Activated naive CD4-positive, alpha-beta T cell treated with Interleukin-2 at 50 U/mL for 16 hours (primary cell): ENCODE data around the gene ATG12.

Experiments
- DNase-seq: peaks from one replicate; pipeline ENCODE4 v3.0.0-alpha.2; 2020

The ATG12 gene

DNA sequence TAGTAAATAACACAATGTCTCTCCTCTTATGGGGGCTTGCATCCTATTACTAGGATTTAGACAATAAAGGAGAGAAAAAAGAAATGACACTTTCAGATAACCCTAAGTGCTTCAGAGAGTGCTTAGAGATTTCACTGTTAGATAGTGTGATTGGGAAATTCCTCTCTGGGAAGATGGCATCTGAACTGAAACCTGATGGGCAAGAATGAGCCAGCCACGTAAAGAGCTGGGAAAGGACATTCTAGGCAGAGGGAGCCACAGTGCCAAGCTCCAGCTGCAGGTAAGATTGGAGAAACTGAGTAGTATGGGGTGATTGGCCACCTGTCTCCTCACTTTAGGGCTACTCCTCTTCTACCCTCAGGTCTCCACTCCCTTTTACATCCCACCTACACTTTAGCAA, 39.4 kb downstream of the ATG12 start:
- no peak for DNase-seq

DNA sequence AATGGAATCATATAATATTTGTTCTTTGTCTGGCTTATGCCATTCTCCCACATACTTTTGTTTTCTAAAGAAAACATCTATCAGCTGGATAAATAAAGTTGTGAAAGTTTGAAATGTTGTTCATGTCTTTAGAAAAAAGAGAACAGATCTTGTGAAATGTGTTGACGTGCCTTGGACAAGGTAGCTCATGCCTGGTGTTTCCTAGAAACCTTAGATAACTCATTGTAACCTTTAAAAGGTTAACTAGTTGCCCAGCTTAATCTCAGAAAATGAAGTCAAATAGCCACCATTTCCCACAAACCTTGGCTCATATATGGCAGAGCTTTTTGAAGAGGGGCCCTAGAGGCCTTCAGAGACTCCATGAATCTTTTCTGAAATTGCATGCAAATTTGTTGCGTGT, 40.2 kb downstream of the ATG12 start:
- no peak for DNase-seq

DNA sequence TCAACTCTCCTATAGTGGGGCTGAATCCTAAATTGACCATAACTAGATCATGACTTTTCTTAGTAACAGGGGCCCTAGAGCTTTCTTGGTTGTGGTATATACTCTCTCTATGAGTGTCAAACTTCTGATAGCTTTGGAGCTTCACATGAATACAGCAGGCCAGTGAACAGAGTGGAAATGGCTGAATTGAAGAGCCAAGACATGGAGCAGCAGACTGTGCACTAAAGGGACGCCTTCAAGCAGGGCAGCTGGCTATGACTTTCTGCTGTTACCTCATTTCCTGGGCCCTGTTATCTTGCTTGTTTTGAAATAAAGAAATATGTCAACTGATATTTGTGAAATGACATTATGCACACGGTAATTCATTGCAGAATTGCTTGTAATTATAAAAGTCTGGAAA, 41.3 kb downstream of the ATG12 start:
- DNase-seq = no peak

DNA sequence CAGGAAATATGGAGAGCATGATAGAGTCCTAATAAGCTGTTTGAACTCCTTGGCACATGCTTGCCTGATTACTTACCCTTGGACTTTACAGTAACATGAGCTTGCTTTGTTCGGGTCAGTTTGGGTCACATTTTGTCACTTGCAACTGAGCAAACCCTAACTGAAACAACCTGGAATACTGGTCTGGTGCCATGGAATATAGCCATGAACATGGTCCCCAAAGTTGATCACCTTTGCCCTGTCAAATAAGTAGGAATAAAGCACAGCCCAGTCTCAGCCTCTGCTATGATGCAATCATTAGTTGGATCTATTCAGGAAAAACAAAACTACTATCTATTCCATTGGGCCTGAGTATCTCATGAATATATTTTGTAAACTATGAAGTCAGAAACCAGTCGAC, 43.1 kb downstream of the ATG12 start:
- no peak for DNase-seq

DNA sequence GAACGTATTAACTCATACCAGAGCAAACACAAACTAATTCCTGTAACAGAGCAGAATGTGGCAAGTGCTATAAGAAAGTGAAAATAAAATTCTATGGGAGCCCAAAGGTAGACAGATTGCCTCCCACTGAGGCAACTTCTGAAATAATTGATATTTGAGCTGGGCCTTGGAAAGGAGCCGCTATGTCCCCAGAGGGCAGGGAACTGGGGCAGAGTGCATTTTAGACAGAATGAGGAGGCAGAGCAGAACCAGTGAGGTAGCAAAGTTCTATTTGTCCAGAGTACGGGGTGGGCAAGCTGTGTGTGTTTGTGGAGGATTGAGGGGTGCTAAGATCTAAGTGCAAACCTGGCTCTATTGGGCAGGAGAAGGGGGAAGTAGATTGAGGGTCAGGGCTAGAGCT, 44.7 kb downstream of the ATG12 start:
- no peak for DNase-seq

DNA sequence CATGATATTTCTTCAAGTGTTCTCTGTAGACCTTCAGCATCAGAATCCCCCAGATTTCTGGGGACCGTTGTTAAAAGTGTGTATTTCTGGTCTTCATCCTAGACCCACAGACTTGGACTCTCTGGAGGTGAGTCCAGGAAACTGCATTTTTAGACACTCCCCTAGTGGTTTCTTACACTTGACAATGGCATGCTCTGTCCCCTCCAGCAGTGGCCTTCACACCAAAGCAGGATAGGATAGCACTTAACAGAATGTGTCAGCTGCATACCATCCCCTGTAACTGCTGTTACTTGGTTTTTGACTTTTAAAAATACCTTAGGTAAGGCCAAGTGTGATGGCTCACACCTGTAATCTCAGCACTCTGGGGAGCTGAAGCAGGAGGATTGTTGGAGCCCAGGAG, 45.7 kb downstream of the ATG12 start:
- no peak for DNase-seq

DNA sequence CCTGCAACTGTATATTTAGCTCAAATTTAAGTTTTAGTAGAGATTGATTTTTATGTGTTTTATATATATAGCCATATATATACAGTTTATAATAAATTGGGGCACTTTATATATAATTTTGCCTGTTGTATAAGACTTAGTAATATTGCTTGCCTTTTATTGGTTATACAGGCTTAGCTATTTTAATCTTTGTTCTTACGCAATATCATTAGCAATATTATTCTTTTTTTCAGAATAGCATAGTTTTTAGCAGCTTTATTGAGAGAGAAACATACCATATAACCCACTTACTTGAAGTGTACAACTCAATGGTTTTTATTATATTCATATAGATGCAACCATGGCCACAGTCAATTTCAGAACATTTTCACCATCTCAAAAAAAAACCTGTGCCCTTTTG, 52.9 kb downstream of the ATG12 start:
- no peak for DNase-seq

DNA sequence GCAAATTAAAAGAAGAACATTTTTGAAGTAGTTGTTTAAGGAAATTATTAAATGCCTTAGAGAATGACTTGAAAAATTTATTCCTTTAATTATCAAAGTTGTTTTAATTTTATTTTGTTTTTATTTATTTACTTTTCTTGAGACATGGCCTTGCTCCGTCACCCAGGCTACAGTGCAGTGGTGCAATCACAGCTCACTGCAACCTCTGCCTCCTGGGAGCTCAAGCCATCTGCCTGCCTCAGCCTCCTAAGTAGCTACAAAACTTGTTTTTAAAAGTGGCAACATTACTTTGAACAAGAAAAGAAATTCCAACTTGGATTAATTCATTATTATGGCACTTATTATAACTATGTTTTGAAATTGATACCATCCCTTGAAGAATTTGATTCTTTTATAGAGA, 53.9 kb downstream of the ATG12 start:
- DNase-seq = no peak

DNA sequence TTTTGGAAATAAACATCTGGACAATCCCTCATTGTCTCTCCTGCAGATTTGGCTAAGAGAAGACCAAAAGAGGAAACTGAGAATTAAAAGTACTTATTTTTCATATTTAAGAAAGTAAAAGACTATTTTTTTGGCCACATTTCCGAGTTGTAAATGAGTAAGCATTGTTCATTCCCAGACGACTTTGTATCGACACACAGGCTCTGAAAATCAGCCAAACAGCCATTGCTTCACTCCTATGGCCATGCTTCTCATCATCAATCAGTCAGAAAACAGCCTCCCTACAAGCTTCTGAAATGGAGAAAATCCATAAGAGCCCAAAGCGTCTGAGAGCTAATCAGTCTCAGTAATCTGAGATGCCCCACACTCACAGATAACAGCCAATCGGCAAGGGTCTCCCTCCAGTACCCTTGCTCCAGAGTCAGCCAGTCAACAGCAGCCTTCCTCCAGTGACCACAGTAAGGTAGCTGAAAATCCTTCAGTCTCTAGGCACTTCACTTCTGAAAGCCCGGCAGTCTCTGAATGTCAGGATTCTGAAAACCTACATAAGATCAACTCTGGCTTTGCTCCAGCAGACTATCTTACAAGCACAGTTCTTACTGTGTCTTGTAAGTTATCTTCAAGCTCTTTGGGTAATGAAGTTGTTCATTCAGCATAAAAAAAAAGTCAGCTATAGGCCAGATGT, 55.8 kb downstream of the ATG12 start:
- DNase-seq = no peak

DNA sequence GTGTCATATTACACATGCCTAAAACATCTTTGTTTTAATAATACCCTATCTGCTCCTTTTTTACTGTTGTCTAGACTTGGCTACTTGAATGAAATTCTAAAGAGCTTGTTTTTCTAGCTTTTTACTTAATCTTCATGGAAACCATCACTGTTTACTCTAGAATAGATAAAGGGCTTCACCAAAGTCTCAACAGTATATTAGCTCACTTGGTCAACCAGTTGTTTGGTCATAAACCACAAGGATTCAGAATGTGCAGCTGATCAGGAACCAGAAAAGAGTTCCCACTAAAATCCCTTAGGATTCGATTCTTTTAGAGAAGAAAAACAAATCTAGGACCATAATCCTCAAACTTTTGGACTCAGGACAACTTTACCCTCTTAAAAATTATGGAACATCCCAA, 62.9 kb downstream of the ATG12 start:
- no peak for DNase-seq
